HepG2 (cell line): ENCODE measurements around the gene PDRG1. TPM values are rescaled to one million over a fixed set of nuclear protein-coding genes. Genes with fewer than 3 reads are reported as not detected.

Experiments
- ATAC-seq: fragments of 200-7000 bp; cut with Tn5 transposase; 3 replicates; pipeline ENCODE4 v1.9.1; 2020; ENCODE audit warnings: mild to moderate bottlenecking, moderate library complexity
- BruUV-seq: library from RNA; stranded (reverse); fragments of 400-500 nt; replicated peaks from 2 replicates; lab custom pipeline; 2021; lab: Mats Ljungman, UMichigan
- CTCF ChIA-PET: fragments of 300-600 bp; formaldehyde crosslinking; extraction: SDS; loops from one replicate; lab custom pipeline; 2021; ENCODE audit warnings: low total read pairs, inconsistent platforms, low intra/inter-chr PET ratio; lab: Yijun Ruan, JAX
- POLR2A ChIA-PET: fragments of 350-600 bp; sonication (Branson Sonifier 250); formaldehyde crosslinking; loops from one replicate; lab custom pipeline; 2020; ENCODE audit warnings: antibody characterized with exemption, inconsistent platforms; lab: Yijun Ruan, JAX
- DNase-seq: peaks from one replicate; pipeline ENCODE4 v3.0.0-alpha.2; 2015; ENCODE audit warnings: low spot score
- FAIRE-seq: peaks from 3 replicates; lab custom pipeline; 2011; peaks lifted over from hg19 to GRCh38; lab: Jason Lieb, UNC
- H2AFZ ChIP-seq: one replicate; pipeline ENCODE4 v1.6.1; 2011; ENCODE audit warnings: low read length, inconsistent platforms
- H3K27ac ChIP-seq: fragments of 300-600 bp; 3 replicates; pipeline ENCODE4 v1.8.0; 2011; ENCODE audit warnings: mixed run types, mild to moderate bottlenecking, mixed read lengths, low read length, inconsistent platforms; ENCODE audit not compliant: insufficient read depth; ENCODE audit errors: extremely low read length
- H3K27me3 ChIP-seq, 2 experiments: fragments of 200-600 bp in 1 of 2; 2 replicates in 1 of 2; 3 replicates in 1 of 2; pipeline versions ENCODE4 v1.6.0 to v1.8.0; 2011; ENCODE audit warnings: low read length in 2 of 2, mild to moderate bottlenecking in 2 of 2, moderate library complexity in 2 of 2, inconsistent platforms in 1 of 2; ENCODE audit not compliant: insufficient read depth in 2 of 2, control insufficient read depth in 1 of 2
- H3K36me3 ChIP-seq, 2 experiments: fragments of 200-600 bp in 1 of 2; replicated peaks in 1 of 2; 2 replicates in 1 of 2; 3 replicates in 1 of 2; pipeline versions ENCODE4 v1.5.1 to v1.8.0; 2011; ENCODE audit warnings: low read length in 2 of 2, inconsistent platforms in 1 of 2; ENCODE audit not compliant: insufficient read depth in 2 of 2, control insufficient read depth in 1 of 2
- H3K4me1 ChIP-seq: 2 replicates; pipeline ENCODE4 v1.5.1; 2012; ENCODE audit warnings: low read length, inconsistent platforms; ENCODE audit not compliant: insufficient read depth
- H3K4me2 ChIP-seq: 2 replicates; pipeline ENCODE4 v1.6.0; 2011; ENCODE audit warnings: low read depth, low read length, inconsistent platforms
- H3K4me3 ChIP-seq, 3 experiments: fragments of 200-600 bp in 1 of 3; sonication (generic), shearing (Covaris generic) in 1 of 3; replicated peaks in 1 of 3; 2 replicates each; pipeline ENCODE4 v1.5.1; 2011 to 2016; ENCODE audit warnings: low read length in 3 of 3, inconsistent platforms in 2 of 3, low read depth in 2 of 3, mild to moderate bottlenecking in 2 of 3, control low read depth in 1 of 3, mixed read lengths in 1 of 3; ENCODE audit not compliant: insufficient read depth in 1 of 3
- H3K79me2 ChIP-seq: one replicate; pipeline ENCODE4 v1.6.1; 2011; ENCODE audit warnings: low read length, inconsistent platforms; ENCODE audit not compliant: insufficient read depth
- H3K9ac ChIP-seq: 2 replicates; pipeline ENCODE4 v1.6.0; 2011; ENCODE audit warnings: mild to moderate bottlenecking, low read depth, low read length, inconsistent platforms; ENCODE audit not compliant: insufficient read depth
- H3K9me3 ChIP-seq: 2 replicates; pipeline ENCODE4 v1.5.1; 2012; ENCODE audit warnings: mild to moderate bottlenecking, low read length
- H4K20me1 ChIP-seq: 2 replicates; pipeline ENCODE4 v1.6.0; 2011; ENCODE audit warnings: inconsistent platforms, mild to moderate bottlenecking, low read length, moderate library complexity; ENCODE audit not compliant: insufficient read depth
- ATF7-NPFF ChIP-seq: sonication (generic); formaldehyde crosslinking; IDR thresholded peaks from 2 replicates; pipeline ENCODE4 v1.8.1; 2023; ENCODE audit warnings: mild to moderate bottlenecking, low read depth, missing genetic modification reagents, moderate library complexity
- BORCS8-MEF2B ChIP-seq: sonication (generic); formaldehyde crosslinking; IDR thresholded peaks from 2 replicates; pipeline ENCODE4 v1.8.0; 2022; ENCODE audit warnings: mild to moderate bottlenecking, missing genetic modification reagents
- CCDC6 ChIP-seq: sonication (generic); formaldehyde crosslinking; IDR thresholded peaks from 2 replicates; pipeline ENCODE4 v1.8.1; 2022; ENCODE audit warnings: mild to moderate bottlenecking, missing genetic modification reagents, moderate library complexity
- CREB1 ChIP-seq, 2 experiments: fragments of 450-650 bp in 1 of 2; IDR thresholded peaks; 2 replicates each; pipeline ENCODE4 v1.6.1; 2016 to 2017; ENCODE audit warnings: control low read depth in 1 of 2, mild to moderate bottlenecking in 1 of 2, missing compliant biosample characterization in 1 of 2, missing genetic modification characterization in 1 of 2
- KMT2A ChIP-seq: sonication (generic); formaldehyde crosslinking; IDR thresholded peaks from 2 replicates; pipeline ENCODE4 v1.4.0; 2020; ENCODE audit warnings: missing genetic modification reagents
- LCORL ChIP-seq, 2 experiments: fragments of 450-650 bp in 1 of 2; sonication (generic) in 1 of 2; formaldehyde crosslinking in 1 of 2; IDR thresholded peaks; 2 replicates each; pipeline versions ENCODE4 v1.5.0 to v1.6.1; 2017 to 2020; ENCODE audit warnings: antibody characterized with exemption in 1 of 2, missing genetic modification reagents in 1 of 2
- NFE2L2 ChIP-seq: fragments of 150-350 bp; IDR thresholded peaks from 2 replicates; pipeline ENCODE4 v1.6.1; 2014; ENCODE audit warnings: low read length
- SALL1 ChIP-seq: sonication (generic); formaldehyde crosslinking; IDR thresholded peaks from 2 replicates; pipeline ENCODE4 v1.8.0; 2022; ENCODE audit warnings: mild to moderate bottlenecking, missing genetic modification reagents
- ZFAT ChIP-seq: sonication (generic); formaldehyde crosslinking; conservative IDR thresholded peaks from 2 replicates; pipeline ENCODE4 v1.8.1; 2023; ENCODE audit warnings: missing genetic modification reagents, inconsistent platforms
- ZNF207 ChIP-seq: fragments of 450-650 bp; IDR thresholded peaks from 2 replicates; pipeline ENCODE4 v1.6.1; 2016; ENCODE audit warnings: antibody characterized with exemption, borderline replicate concordance
- ZNF577 ChIP-seq: sonication (generic); formaldehyde crosslinking; IDR thresholded peaks from 2 replicates; pipeline ENCODE4 v1.4.0; 2020; ENCODE audit warnings: mild to moderate bottlenecking, low read depth, missing genetic modification reagents, borderline replicate concordance
- ZNF839 ChIP-seq: sonication (generic); formaldehyde crosslinking; IDR thresholded peaks from 2 replicates; pipeline ENCODE4 v1.4.0; 2020; ENCODE audit warnings: missing genetic modification reagents, mild to moderate bottlenecking, borderline replicate concordance
- WGBS: methylation state at CpG from one replicate; pipeline ENCODE4 v1.1.6; 2017; ENCODE audit warnings: low lambda C conversion rate; 5-methylcytosine and 5-hydroxymethylcytosine counted together
- in situ Hi-C: cut with HindIII; loops from 2 replicates; pipeline ENCODE4 v1.10.0; 2017; ENCODE audit warnings: low pct_unique_long_range_greater_than_20kb; ENCODE audit not compliant: extremely low pct_ligation_motif_present
- intact Hi-C: fragments of 100-400 bp; cut with micrococcal nuclease; formaldehyde crosslinking; loops from one replicate; pipeline ENCODE4 v1.10.0; 2022; ENCODE audit not compliant: unreplicated experiment
- polyA plus RNA-seq, 8 experiments: library from polyadenylated mRNA; depleted of rRNA in 3 of 8; stranded (reverse) in 7 of 8; unstranded in 1 of 8; fragments of >200 nt; fragmentation: Illumina TruSeq in 4 of 8; extraction: Trizol in 4 of 8; gene quantifications; 2 replicates each; pipeline versions ENCODE4 v1.2.1 to v1.2.3, GENCODE V29; 2011 to 2016; ENCODE audit warnings: low read depth in 4 of 8, missing spikeins in 1 of 8, mixed read lengths in 1 of 8; ENCODE audit not compliant: insufficient read depth in 1 of 8
- total RNA-seq, 5 experiments: library from RNA; depleted of rRNA; stranded (reverse); fragments of >200 nt; fragmentation: Illumina TruSeq; extraction: Trizol; gene quantifications; 2 replicates each; pipeline ENCODE4 v1.2.3, GENCODE V29; 2016; ENCODE audit warnings: low read depth in 1 of 5
- TF ChIP-seq, protein P1 (sequence below): sonication (generic); formaldehyde crosslinking; IDR thresholded peaks from 2 replicates; pipeline ENCODE4 v1.5.0; 2020; ENCODE audit warnings: missing genetic modification reagents, mild to moderate bottlenecking, borderline replicate concordance
- TF ChIP-seq, protein P2 (sequence below): sonication (generic); formaldehyde crosslinking; IDR thresholded peaks from 2 replicates; pipeline ENCODE4 v1.4.0; 2020; ENCODE audit warnings: missing genetic modification reagents
- TF ChIP-seq, protein P3 (sequence below): fragments of 450-650 bp; IDR thresholded peaks from 2 replicates; pipeline ENCODE4 v1.6.1; 2016

The PDRG1 gene
- total and polyA plus RNA-seq, 2 of the 13 experiments (the other 11 are each of a cell fraction or from before 2014, with no cell fraction given), result 16.6 to 18.0 TPM

DNA sequence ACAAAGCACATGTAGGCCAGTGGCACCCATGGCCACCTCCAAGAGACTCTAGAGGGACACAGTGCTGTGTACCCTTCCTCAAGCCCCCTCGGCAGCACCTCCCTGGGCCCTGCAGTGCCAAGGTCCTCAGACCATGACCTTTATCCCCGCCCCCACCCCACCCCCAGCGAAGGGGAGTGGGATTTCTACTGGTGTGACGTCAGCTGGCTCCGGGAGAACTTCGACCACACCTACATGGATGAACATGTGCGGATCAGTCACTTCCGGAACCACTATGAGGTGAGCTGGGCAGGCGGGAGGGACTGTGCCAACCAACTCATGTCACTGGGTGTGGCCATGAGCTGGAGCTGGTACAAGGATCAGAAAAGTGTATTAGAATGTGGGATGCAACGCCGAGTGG, 43.4 kb downstream of the PDRG1 start:
- Histone ChIP-seq H2AFZ (no peak overlapping the region), H3K79me2 (no peaks in the 10 kb centered on the region), H3K4me1 (no peaks in the 10 kb centered on the region), H3K27me3 (peaks cover 0 to 35% of the 10 kb centered on the region in 2 experiments; a peak in 3 of 5 replicates), H3K9ac (no peak overlapping the region), H3K9me3 (no peaks in the 10 kb centered on the region), H3K4me2 (no peak overlapping the region), H3K36me3 (no peaks in the 10 kb centered on the region), H4K20me1 (no peaks in the 10 kb centered on the region), H3K4me3 (no peak overlapping the region), H3K27ac (no peak overlapping the region)
- ATAC-seq (no peak), FAIRE-seq (no peak), DNase-seq (no peak)
- BruUV-seq, result no TSS peak
- intact Hi-C loops, result no loop called here
- WGBS, result 31% methylated on average over 11 of the region's 11 CpGs
- TF ChIP-seq BORCS8-MEF2B (CRISPR knock-in tag), result no peak
- peak; percentile 91 for TF ChIP-seq CREB1 (IDR thresholded peaks at IDR 0.05)
- TF ChIP-seq CREB1 (CRISPR knock-in tag; IDR thresholded peaks at IDR 0.05), result no peak
- in situ Hi-C loops, result no loop called here
- ChIA-PET POLR2A (no interaction called here), CTCF (no interaction called here)

DNA sequence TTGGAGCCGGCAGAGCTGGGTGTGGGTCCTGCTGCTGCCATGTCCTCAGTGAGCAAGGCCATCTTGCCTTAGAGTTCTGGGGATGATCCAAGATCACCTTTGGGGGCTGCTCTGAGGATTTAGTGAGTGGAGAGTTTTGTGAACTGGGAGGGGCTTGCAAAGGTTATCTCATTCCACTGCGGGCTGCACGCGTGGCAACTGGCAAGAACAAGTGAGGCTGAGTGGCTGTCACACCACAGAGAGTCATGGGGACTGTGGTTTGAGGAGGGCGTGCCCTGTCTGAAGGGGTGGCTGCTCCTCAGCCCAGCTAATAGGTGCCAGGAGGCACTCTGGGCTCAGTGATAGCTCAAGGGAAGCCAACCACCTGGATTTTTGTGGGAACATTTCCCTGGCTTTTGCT, 43.8 kb downstream of the PDRG1 start:
- Histone ChIP-seq H3K4me1 (no peaks in the 10 kb centered on the region), H3K27me3 (peaks cover 0 to 30% of the 10 kb centered on the region in 2 experiments; a peak in 3 of 5 replicates), H3K4me3 (no peak overlapping the region), H3K4me2 (no peak overlapping the region), H3K9ac (no peak overlapping the region), H3K27ac (no peak overlapping the region), H3K9me3 (no peaks in the 10 kb centered on the region), H3K36me3 (no peaks in the 10 kb centered on the region), H3K79me2 (no peaks in the 10 kb centered on the region), H4K20me1 (no peaks in the 10 kb centered on the region), H2AFZ (no peak overlapping the region)
- in situ Hi-C loops (no loop called here), intact Hi-C loops (no loop called here)
- ChIA-PET CTCF (no interaction called here), POLR2A (no interaction called here)
- no TSS peak for BruUV-seq
- WGBS, result 6% methylated on average over 4 of the region's 5 CpGs
- ATAC-seq (no peak), FAIRE-seq (no peak), DNase-seq (no peak)
- TF ChIP-seq LCORL (IDR thresholded peaks at IDR 0.05), result no peak
- TF ChIP-seq LCORL (CRISPR knock-in tag; IDR thresholded peaks at IDR 0.05), result no peak
- TF ChIP-seq, protein P1, sequence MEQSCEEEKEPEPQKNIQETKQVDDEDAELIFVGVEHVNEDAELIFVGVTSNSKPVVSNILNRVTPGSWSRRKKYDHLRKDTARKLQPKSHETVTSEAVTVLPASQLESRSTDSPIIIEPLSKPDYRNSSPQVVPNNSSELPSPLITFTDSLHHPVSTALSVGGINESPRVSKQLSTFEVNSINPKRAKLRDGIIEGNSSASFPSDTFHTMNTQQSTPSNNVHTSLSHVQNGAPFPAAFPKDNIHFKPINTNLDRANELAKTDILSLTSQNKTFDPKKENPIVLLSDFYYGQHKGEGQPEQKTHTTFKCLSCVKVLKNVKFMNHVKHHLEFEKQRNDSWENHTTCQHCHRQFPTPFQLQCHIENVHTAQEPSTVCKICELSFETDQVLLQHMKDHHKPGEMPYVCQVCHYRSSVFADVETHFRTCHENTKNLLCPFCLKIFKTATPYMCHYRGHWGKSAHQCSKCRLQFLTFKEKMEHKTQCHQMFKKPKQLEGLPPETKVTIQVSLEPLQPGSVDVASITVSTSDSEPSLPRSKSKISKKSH (CRISPR knock-in tag), result no peak
- TF ChIP-seq NFE2L2, result no peak
- TF ChIP-seq, protein P2, sequence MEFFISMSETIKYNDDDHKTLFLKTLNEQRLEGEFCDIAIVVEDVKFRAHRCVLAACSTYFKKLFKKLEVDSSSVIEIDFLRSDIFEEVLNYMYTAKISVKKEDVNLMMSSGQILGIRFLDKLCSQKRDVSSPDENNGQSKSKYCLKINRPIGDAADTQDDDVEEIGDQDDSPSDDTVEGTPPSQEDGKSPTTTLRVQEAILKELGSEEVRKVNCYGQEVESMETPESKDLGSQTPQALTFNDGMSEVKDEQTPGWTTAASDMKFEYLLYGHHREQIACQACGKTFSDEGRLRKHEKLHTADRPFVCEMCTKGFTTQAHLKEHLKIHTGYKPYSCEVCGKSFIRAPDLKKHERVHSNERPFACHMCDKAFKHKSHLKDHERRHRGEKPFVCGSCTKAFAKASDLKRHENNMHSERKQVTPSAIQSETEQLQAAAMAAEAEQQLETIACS (CRISPR knock-in tag), result no peak
- TF ChIP-seq CCDC6, result no peak
- no peak for TF ChIP-seq ZFAT (CRISPR knock-in tag)
- TF ChIP-seq ZNF577, result no peak
- TF ChIP-seq KMT2A (CRISPR knock-in tag), result no peak
- TF ChIP-seq SALL1 (CRISPR knock-in tag), result no peak
- no peak for TF ChIP-seq ATF7-NPFF (CRISPR knock-in tag)
- no peak for TF ChIP-seq ZNF207
- TF ChIP-seq, protein P3, sequence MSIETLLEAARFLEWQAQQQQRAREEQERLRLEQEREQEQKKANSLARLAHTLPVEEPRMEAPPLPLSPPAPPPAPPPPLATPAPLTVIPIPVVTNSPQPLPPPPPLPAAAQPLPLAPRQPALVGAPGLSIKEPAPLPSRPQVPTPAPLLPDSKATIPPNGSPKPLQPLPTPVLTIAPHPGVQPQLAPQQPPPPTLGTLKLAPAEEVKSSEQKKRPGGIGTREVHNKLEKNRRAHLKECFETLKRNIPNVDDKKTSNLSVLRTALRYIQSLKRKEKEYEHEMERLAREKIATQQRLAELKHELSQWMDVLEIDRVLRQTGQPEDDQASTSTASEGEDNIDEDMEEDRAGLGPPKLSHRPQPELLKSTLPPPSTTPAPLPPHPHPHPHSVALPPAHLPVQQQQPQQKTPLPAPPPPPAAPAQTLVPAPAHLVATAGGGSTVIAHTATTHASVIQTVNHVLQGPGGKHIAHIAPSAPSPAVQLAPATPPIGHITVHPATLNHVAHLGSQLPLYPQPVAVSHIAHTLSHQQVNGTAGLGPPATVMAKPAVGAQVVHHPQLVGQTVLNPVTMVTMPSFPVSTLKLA, result no peak
- no peak for TF ChIP-seq ZNF839 (CRISPR knock-in tag)
